HG03558 (cell line): ENCODE measurements around the gene KLK14.

Experiments used
- ATAC-seq: cut with Tn5 transposase; IDR thresholded peaks from one replicate; pipeline ENCODE4 v1.9.1; 2021; ENCODE audit warnings: moderate number of reproducible peaks; ENCODE audit not compliant: unreplicated experiment; ENCODE audit errors: extremely low read depth

The KLK14 gene

GRCh38 chr19:51108805-51109146, 26.1 kb upstream of the KLK14 start:
- ATAC-seq: no peak

- peak; percentile 84 for ATAC-seq
Measured at GRCh38 chr19:51108066-51108804, 25.5 kb upstream of the KLK14 start, which contains the start of gene CTU1. Gene CTU1, minus strand, starts transcription at chr19:51108409. Its CDS starts 3,840 bp downstream, at chr19:51104569.

GRCh38 chr19:51107406-51108065, 24.8 kb upstream of the KLK14 start:
- no peak for ATAC-seq

- ATAC-seq: no peak
Measured at GRCh38 chr19:51103926-51104341, 21.2 kb upstream of the KLK14 start.

DNA sequence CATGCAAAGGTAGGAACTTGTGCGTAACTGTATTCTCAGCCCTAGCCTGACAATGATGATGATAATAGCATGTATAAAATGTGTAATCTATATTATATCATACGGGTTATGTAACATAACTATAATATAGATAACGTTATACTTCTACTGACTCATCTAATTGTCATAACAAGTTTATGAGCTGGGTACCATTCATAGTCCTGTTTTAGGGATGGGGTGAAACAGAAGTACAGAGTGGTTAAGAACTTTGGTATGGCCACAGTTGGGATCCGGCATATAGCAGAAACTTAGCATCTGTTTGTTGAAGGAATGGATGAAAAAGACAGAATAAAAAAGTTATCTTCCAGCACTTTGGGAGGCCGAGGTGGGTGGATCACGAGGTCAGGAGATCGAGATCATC, 20.3 kb upstream of the KLK14 start:
- ATAC-seq: no peak

GRCh38 chr19:51101171-51101865, 18.6 kb upstream of the KLK14 start:
- ATAC-seq: no peak

- no peak for ATAC-seq
Measured at GRCh38 chr19:51100601-51101000, 17.9 kb upstream of the KLK14 start.

DNA sequence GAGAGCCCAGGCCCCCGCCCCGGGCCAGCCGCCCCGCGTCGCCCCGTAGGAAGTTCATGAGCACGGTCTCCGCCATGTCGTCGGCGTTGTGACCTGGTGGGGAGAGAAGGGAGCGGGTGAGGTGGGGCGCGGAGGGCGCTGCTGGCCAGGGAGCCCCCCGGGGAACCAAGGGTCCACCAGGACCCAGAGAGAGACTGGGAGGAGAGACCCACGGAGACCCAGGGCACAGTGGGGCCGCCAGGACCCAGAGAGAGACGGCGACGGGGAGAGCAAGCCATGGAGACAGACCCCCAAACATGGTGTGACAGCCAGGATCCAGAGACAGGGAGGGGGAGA, 16.3 kb upstream of the KLK14 start:
- no peak for ATAC-seq

DNA sequence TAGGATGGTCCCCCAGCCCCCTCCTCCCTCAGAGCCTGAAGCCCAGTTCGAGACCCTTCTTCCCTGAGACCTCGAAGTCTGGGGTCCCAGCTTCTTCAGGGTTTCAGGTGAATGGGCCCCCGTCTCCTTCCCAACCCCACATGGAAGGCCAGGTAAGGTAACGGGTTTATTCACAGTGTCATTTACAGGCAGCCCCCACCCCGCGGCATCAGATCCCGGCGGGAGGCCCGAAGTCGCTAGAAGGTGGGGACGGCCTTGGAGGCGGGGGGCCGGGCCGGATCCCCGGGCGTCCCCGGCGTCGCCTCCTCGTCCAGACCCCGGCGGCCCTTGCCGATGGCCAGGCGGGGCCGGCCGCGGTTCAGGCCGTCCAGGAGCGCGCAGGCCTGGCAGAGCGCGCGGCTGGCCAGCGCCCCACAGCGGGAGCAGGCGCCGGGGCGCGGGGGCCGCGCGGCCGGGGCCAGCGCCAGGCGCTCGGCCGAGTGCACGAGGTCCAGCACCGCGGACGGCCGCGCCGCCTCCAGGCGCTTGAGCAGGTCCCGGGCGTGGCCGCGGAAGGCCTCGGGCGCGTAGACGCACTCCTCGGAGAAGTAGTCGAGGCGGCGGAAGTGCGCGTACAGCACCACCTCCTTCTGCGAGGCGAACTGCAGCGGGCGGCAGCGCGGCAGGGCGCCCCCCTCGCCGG, 15.8 kb upstream of the KLK14 start:
- ATAC-seq: no peak

- ATAC-seq: no peak
Measured at GRCh38 chr19:51097796-51098195, 15.1 kb upstream of the KLK14 start.

- ATAC-seq: no peak
Measured at GRCh38 chr19:51097166-51097738, 14.6 kb upstream of the KLK14 start.

DNA sequence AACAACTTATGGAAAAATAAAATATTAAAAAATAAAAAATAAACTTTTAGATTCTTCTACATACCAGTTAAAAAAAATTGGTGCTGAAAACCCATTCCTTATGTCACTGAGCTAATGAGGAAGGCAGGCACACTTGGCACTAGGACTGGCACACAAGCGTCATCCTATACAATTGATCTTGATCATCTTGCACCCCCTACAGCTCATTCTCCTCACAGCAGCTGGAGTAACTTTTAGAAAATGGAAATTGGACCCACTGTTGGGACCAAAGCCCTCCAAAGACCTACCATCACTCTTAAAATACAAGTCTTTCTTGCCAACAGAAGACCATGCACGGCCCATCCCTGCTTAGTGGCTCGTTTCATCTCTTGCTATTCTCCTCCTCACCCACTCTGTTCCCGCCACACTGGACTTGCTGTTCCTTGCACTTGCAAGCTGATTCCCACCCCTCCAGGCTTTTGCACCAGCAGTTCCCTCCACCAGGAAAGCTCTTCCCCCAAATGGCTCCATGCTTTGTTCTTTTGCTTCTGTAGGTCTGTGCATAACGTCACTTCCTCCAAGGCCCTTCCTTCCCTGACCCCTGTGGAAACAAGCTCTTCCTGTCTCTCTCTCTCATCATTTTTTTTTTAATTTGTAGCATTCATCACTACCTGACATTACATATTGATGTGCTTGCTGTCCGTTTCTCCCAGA, 13.9 kb upstream of the KLK14 start:
- ATAC-seq: no peak

DNA sequence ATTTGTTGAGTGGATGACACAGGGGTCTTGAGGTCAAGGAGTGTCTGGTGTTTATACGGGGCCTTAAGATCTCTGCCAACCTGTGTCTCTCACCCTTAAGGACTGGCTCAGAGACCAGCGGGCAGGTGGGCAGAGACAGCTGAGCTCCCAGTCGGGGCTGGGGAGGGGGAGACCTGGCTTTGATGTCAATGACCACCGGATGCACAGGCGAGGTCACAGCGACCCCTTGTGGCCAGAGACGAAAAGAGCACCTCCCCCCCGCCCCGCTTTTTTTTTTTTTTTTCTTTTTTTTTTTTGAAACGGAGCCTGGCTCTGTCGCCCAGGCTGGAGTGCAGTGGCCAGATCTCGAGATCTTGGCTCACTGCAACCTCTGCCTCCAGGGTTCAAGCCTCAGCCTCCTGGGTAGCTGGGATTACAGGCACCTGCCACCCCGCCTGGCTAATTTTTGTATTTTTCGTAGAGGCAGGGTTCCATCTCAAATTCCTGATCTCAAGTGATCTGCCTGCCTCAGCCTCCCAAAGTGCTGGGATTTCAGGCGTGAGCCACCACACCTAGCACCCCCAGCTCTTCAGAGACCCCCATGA, 12.1 kb upstream of the KLK14 start:
- no peak for ATAC-seq

DNA sequence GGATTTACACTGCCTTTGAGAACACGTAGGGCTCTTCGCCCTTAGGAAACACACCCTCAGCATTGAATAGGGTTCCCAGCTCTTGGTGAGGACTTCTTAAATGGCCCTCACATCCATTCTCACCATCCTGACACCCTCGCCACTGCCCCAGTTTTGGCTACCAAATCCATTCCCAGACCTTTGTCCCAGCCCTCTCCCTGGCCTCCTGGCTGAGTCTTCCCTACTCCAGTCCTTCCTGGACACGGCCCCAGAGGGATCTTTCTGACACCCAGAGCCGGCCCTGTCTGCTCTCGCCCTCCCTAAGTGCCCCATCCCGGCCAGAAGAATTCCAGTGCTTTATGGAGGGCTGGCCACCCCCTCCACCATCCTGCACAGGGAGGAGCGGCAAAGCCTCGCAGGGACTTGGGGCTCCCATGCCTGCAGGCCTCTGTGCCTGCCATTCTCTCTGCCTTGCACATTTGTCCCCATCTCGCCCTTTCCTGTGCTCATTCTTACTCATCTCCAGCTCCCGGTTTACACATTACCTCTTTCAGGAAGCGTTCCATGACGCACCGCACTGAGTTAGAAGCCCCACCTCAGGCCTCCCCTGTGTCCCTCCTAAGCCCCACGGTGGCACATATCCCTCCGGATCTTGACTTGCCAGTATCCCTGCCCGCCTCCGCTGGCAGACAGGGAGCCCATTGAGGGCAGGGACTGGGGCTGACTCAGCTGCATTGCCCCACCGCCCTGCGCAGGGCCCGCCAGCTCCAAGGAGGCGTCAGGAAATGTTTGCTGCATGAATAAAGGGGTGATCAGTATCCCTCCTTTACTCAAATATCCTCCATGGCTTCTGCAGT, 11.0 kb upstream of the KLK14 start:
- no peak for ATAC-seq

- ATAC-seq: no peak
Measured at GRCh38 chr19:51093101-51093500, 10.4 kb upstream of the KLK14 start.

DNA sequence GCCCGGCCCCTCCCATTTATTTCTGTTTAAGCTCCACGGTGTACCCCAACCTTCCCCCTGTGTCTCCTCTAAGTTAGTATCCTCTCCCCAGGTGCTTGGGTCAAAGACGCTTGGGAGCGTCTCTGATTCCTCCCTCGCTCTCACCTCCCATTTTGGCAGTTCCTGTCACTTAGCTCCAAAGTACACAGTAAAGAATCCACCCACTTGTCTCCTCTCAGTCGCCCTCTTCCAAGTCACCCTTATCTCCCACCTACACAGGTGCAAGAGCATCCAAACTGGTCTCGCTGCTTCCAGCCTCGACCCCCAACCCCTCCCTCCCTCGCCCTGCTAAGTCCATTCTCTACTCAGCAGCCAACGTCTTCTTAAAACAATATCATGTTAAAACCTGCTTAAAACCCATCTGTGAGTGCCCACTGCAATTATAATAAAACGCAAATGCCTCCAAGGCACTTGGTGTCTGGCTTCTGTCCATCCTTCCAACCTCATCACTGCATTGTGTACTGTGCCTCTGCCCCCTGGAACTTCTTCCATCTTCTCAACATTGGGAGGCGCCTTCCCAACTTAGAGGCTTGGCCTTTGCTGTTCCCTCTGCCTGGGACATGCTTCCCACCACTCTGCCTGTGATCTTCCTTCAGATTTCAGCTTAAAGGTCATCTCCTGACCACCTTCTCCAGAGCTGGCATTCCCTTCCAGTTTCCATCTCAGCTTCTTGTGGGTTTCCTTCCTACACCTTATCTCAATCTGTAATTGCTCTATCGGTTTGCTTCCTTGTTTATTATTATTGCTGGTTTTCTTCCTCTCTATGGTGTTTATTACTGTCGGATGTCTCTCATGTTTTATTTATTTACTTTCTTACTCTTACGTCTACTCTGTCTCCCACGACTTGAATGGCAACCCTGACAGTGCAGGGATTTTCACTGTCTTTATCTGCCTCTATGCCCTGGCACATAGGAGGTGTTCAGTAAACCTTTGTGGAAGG, 9.5 kb upstream of the KLK14 start:
- ATAC-seq: no peak

DNA sequence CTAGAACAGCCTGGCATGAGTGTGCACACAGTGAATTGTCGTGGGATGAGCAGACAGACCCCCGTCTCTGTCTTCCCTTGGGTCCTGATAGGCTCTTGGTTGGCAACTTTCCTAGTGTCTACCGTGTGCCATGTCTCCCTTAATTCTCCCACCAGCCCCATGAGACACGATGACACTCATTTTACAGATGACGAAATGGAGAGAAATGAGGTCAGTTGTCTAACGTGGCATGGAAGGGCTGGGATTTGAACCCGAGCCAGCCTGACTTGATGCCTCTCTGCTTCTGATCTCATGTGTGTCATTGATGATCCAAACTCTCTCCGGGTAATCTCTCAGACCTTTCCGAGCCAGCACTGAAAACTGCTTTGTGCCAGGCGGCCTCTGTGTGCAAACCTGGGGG, 8.4 kb upstream of the KLK14 start:
- no peak for ATAC-seq

DNA sequence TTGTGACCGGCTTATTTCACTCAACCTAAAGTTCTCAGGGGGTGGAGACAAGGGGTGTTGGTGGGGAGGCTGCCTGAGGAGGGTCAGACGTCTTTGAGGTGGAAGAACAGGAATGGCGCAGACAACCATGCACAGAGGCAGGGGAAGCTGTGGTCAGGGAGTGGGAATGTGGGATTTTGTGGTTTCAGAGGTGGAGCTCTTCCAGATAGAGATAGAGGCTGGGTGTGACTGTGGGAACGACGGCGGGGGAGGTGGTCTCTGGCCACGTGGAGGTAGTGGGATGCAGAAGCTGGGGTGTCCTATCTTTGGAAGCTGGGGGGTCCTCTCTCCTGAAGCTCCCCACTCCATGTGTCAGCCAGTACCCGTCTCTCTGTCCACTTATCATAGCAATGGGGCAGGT, 7.8 kb upstream of the KLK14 start:
- no peak for ATAC-seq
